ENCODE measurements around the gene DUOX2.
"Not testable (repeated sequence)": the region's sequence is repeated elsewhere in the genome, so short reads cannot be mapped to it uniquely, and the experiment has no call there.

DUOX2 gene

DNA sequence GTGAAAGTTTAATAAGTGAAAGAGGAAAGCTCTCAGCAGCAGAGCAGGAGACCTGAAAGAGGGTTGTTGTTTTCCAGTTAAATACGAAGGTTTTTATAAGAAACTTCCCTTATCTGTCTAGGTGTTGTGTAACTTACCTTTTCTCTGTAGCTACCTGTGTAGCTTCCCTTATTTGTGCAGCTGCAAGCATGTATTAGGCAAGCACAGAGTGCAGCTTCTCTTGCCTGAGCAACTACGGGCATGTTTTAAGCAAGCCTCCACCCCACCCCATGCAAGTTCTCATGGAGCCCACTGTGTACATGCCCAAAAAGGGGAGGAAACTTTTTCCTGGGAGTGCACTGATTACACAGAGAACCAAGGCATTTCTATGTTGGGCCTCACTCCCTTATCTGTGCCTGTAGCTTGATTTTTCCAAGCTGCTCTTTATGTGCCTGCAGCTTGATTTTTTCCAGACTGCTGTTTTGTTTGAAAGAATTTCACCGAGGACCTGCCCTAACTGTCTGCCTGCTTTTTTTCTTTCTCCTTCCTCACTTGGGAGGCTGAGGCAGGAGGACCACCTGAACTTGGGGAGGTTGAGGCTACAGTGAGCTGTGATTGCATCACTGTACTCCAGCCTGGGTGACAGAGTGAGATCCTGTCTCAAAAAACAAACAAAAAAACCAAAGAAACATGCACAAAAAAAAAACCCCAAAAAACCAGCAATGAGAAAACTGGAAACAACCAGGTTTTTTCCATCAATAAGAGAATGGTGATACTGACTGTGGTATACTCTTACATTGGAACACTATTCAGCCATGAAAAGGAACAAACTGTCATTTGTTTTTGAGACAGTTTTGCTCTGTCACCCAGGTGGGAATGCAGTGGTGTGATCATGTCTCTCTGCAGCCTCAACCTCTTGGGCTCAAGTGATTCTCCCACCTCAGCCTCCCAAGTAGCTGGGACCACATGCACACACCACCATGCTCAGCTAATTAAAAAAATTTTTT, 55.0 kb downstream of the DUOX2 start:
- DNase-seq: not testable (repeated sequence)

DNA sequence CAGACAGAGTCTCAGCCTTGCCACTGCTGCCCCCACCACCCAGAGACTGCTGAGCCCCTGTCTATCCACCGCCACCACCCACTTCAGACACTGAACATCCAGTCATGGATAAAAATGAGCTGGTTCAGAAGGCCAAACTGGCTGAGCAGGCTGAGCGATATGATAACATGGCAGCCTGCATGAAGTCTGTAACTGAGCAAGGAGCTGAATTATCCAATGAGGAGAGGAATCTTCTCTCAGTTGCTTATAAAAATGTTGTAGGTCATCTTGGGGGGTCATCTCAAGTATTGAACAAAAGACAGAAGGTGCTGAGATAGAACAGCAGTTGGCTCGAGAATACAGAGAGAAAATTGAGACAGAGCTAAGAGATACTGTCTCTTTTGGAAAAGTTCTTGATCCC, 61.3 kb downstream of the DUOX2 start:
- not testable (repeated sequence) for DNase-seq

DNA sequence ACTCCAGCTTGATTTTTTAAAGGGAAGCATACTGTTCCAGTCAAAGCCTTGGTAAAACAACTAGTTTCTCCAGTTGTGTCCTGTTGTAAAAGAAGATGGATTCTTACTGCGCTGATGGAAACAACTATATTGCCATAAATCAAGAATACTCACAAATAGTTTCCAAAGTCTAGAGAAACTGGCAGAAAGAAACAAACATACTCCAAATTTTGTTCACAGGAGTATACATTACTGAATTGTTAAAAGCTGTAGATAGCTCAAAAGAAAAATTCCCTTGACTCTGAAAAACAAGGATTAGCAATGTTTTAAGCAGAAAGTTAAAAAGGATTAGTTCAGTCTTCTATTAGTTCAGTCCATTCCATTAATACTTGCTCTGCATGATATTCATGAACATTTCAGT, 63.4 kb downstream of the DUOX2 start:
- DNase-seq: no peak

DNA sequence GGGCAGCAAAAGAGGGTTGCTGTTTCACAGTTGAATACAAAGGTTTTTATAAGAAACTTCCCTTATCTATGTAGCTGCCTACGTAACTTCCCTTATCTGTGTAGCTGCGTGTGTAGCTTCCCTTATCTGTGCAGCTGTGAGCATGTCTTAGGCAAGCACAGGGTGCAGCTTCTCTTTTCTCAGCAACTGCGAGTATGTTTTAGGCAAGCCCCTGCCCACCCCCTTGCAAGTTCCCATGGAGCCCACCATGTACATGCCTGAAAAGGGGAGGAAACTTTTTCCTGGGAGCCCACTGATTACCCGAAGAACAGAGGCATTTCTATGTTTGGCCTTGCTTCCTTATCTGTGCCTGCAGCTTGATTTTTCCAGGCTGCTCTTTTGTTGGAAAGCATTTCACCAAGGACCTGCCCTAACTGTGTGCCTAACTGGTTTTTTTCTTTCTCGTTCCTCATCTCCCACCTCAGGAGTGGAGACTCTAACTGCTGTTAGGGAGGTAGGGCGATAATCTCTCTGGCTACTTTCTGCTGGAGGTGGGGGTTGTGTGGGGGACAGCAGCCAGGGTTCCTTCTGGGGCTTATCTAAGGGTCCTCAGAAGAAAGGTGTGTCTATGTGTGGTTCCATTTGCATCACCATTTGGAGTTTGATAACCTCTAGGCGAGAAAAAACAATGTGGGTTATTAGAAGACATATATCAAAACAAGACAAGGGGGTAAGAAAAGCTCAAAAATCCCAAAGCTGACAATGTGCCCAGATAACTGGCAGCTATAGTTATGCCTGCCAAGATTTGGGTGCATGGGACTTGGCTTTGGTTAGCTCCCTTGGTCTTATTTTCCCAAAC, 65.0 kb downstream of the DUOX2 start:
- no peak for DNase-seq

DNA sequence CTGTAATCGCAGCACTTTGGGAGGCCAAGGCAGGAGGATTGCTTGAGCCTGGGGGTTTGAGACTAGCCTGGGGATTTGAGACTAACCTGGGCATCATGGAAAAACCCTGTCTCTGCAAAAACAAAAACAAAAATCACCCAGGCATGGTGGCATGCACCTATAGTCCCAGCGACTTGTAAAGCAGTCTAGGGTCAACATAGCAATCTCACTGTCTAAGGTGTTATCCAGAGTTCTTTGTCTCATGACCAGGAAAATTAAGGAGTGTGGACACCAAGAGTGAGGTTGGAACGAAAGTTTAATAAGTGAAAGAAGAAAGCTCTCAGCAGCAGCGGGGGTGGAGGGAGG, 65.6 kb downstream of the DUOX2 start:
- DNase-seq: not testable (repeated sequence)

DNA sequence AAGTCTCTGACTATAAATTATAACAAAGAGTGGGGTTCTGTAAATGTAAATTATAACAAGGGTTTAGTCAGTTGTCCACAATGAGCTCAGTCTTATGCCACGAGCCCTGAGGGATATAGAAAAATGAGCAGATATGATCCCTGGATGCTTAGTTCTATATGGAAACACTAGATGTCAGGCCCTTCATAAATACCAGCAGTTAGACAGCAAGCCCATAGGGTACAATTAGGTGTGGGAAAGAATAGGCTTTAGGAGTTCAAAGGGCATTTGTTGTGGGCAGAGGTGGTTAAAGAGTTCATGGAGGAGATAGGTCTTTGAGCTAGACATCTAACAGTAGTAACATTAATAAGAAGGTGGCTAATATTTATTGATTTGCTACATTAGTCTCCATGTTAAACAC, 69.7 kb downstream of the DUOX2 start:
- not testable (repeated sequence) for DNase-seq

DNA sequence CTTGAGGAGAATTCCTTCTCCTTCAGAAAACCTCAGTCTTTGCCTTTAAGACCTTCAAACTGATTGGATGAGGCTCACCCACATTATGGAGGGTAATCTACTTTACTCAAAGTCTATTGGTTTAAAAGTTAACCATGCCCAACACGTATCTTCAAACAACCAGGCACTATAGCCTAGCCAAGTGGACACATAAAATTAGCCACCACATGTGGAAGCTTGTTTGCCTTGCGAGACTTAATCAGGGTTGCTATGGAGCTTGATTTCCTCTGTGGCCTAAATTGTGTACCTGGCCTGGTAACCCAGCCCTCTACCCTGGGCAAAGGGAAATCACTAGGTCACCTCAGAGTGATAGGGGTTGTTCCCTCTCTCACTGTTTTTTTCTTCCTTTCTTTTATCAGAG, 71.1 kb downstream of the DUOX2 start:
- DNase-seq: not testable (repeated sequence)

All from activated CD4-positive, alpha-beta T cell treated with anti-CD3 and anti-CD28 coated beads, Interleukin-2, amount 50 U/mL, for 16 hours (primary cell).